ENCODE data around the gene ZNF438. TPM values are rescaled to one million over a fixed set of nuclear protein-coding genes. Genes with fewer than 3 reads are reported as not detected.

Gene ZNF438
- total and polyA plus RNA-seq, 10 of the 15 experiments (the other 5 are each of a cell fraction or from before 2014, with no cell fraction given): 0.93 to 5.2 (median 1.9) TPM

GRCh38 chr10:30820261-30820991, 211.2 kb downstream of the ZNF438 start (continued):
- TF ChIP-seq USF1 (IDR thresholded peaks at IDR 0.05; ENCODE audit: borderline replicate concordance, extremely low read length, insufficient read depth, low read depth, low read length) (no peak), FOS (IDR thresholded peaks at IDR 0.05; ENCODE audit: borderline replicate concordance, extremely low read depth, insufficient read length) (no peak), NFYA (IDR thresholded peaks at IDR 0.05; ENCODE audit: borderline replicate concordance, low read depth, low read length) (no peak), ELK1 (IDR thresholded peaks at IDR 0.05; ENCODE audit: low read depth, low read length) (no peak), RFX5 (IDR thresholded peaks at IDR 0.05; ENCODE audit: low read depth, low read length) (no peak), WRNIP1 (IDR thresholded peaks at IDR 0.05; ENCODE audit: borderline replicate concordance, low read depth, low read length) (no peak), ATF7 (IDR thresholded peaks at IDR 0.05; ENCODE audit: low read depth) (no peak), TBL1XR1 (IDR thresholded peaks at IDR 0.05; ENCODE audit: low read depth, low read length) (no peak), BRCA1 (IDR thresholded peaks at IDR 0.05; ENCODE audit: low read depth, low read length) (no peak), NR2F1 (conservative IDR thresholded peaks at IDR 0.05) (no peak)
